ENCODE data around the gene RDH13. TPM values are rescaled to one million over a fixed set of nuclear protein-coding genes. Genes with fewer than 3 reads are reported as not detected.

The RDH13 gene
- polyA plus RNA-seq, 1 of the 3 experiments (the other 2 are of a cell fraction), result 9.6 TPM

GRCh38 chr19:55079400-55080038, 16.6 kb upstream of the RDH13 start:
- Histone ChIP-seq H3K9me2 (no peaks in the 10 kb centered on the region), H3F3A (replicated peaks; ENCODE audit: insufficient read depth) (peaks cover 7% of the 10 kb centered on the region), H4K20me1 (ENCODE audit: insufficient read depth) (no peaks in the 10 kb centered on the region), H3K27me3 (ENCODE audit: insufficient read depth) (no peaks in the 10 kb centered on the region), H3K9ac (no peak overlapping the region), H3K79me2 (ENCODE audit: insufficient read depth) (no peaks in the 10 kb centered on the region), H3K4me2 (peak overlapping the region; percentile 89; the same call in 1 of the 2 replicates), H3K4me1 (ENCODE audit: control insufficient read depth in 1 of 2, insufficient read depth in 2 of 2, low read depth in 1 of 2, low read length in 1 of 2) (peaks cover 4 to 21% of the 10 kb centered on the region in 2 experiments; a peak in 2 of 4 replicates), H2AFZ (ENCODE audit: low read depth) (no peak overlapping the region), H3K9me3 (no peaks in the 10 kb centered on the region), H3K4me3 (ENCODE audit: low read depth in 2 of 2, low read length in 1 of 2) (peak overlapping the region in 1 of 2 experiments; percentile 68; a peak in 3 of 4 replicates), H3K36me3 (replicated peaks in 1 of 2; ENCODE audit: control insufficient read depth in 1 of 2, insufficient read depth in 2 of 2, low read length in 1 of 2) (no peaks in the 10 kb centered on the region), H3K27ac (ENCODE audit: low read depth in 2 of 2, low read length in 1 of 2) (no peak overlapping the region; a peak in 1 of 4 replicates)
- DNase-seq, result no peak
- ChIA-PET POLR2A (no interaction called here), CTCF (interaction anchor here (1.0 to 1.8 kb wide), 2 partner anchors 10 to 11 kb away, joined by 4 to 5 read pairs; no protein-coding TSS in a partner anchor)
- 69% methylated on average over 8 of the region's 19 CpGs for WGBS (ENCODE audit: low lambda C conversion rate)
- TF ChIP-seq, protein P1, sequence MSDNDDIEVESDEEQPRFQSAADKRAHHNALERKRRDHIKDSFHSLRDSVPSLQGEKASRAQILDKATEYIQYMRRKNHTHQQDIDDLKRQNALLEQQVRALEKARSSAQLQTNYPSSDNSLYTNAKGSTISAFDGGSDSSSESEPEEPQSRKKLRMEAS (IDR thresholded peaks at IDR 0.05; ENCODE audit: low read depth), result no peak
- no peak for TF ChIP-seq MEF2A (IDR thresholded peaks at IDR 0.05; ENCODE audit: borderline replicate concordance, low read depth)
- no peak for TF ChIP-seq RAD21 (IDR thresholded peaks at IDR 0.05; ENCODE audit: low read length)
- no peak for TF ChIP-seq GABPA (IDR thresholded peaks at IDR 0.05; ENCODE audit: low read depth)

- Histone ChIP-seq H2AFZ (ENCODE audit: low read depth) (no peak overlapping the region), H4K20me1 (ENCODE audit: insufficient read depth) (no peaks in the 10 kb centered on the region), H3K9ac (no peak overlapping the region), H3K79me2 (ENCODE audit: insufficient read depth) (no peaks in the 10 kb centered on the region), H3K4me3 (ENCODE audit: low read depth in 2 of 2, low read length in 1 of 2) (no peak overlapping the region), H3K27ac (ENCODE audit: low read depth in 2 of 2, low read length in 1 of 2) (no peak overlapping the region), H3K9me2 (no peaks in the 10 kb centered on the region), H3K36me3 (replicated peaks in 1 of 2; ENCODE audit: control insufficient read depth in 1 of 2, insufficient read depth in 2 of 2, low read length in 1 of 2) (no peaks in the 10 kb centered on the region), H3K4me2 (no peak overlapping the region), H3K9me3 (no peaks in the 10 kb centered on the region), H3K27me3 (ENCODE audit: insufficient read depth) (no peaks in the 10 kb centered on the region), H3K4me1 (ENCODE audit: control insufficient read depth in 1 of 2, insufficient read depth in 2 of 2, low read depth in 1 of 2, low read length in 1 of 2) (peaks cover 4 to 21% of the 10 kb centered on the region in 2 experiments; a peak in 2 of 4 replicates), H3F3A (replicated peaks; ENCODE audit: insufficient read depth) (peaks cover 6% of the 10 kb centered on the region)
- CTCF ChIA-PET, result interaction anchor here (1.8 kb wide), 1 partner anchor 10 kb away, joined by 5 read pairs; no protein-coding TSS in a partner anchor
- POLR2A ChIA-PET, result no interaction called here
- DNase-seq, result no peak
- WGBS (ENCODE audit: low lambda C conversion rate), result 77% methylated on average over 5 of the region's 5 CpGs
- TF ChIP-seq ELF1 (IDR thresholded peaks at IDR 0.05) (no peak), JUND (IDR thresholded peaks at IDR 0.05) (no peak), NFIC (IDR thresholded peaks at IDR 0.05; ENCODE audit: borderline replicate concordance) (no peak), FOXM1 (IDR thresholded peaks at IDR 0.05; ENCODE audit: low read depth) (no peak), IRF3 (IDR thresholded peaks at IDR 0.05; ENCODE audit: low read depth, low read length) (no peak), YY1 (IDR thresholded peaks at IDR 0.05; ENCODE audit: low read depth) (no peak), TAF1 (IDR thresholded peaks at IDR 0.05; ENCODE audit: borderline replicate concordance, low read depth, low read length) (no peak), EZH2phosphoT487 (IDR thresholded peaks at IDR 0.05; ENCODE audit: borderline replicate concordance, low read depth) (no peak), TEAD4 (IDR thresholded peaks at IDR 0.05; ENCODE audit: borderline replicate concordance, insufficient read depth) (no peak), USF1 (IDR thresholded peaks at IDR 0.05; ENCODE audit: borderline replicate concordance, low read depth) (no peak), MXI1 (IDR thresholded peaks at IDR 0.05; ENCODE audit: low read depth, low read length) (no peak), REST (IDR thresholded peaks at IDR 0.05; ENCODE audit: low read depth, low read length) (no peak), NRF1 (IDR thresholded peaks at IDR 0.05; ENCODE audit: low read depth, low read length) (no peak), FOSL2 (IDR thresholded peaks at IDR 0.05; ENCODE audit: borderline replicate concordance, low read depth) (no peak)
- TF ChIP-seq, protein P1 (IDR thresholded peaks at IDR 0.05; ENCODE audit: low read depth), result no peak
- TF ChIP-seq, protein P2, sequence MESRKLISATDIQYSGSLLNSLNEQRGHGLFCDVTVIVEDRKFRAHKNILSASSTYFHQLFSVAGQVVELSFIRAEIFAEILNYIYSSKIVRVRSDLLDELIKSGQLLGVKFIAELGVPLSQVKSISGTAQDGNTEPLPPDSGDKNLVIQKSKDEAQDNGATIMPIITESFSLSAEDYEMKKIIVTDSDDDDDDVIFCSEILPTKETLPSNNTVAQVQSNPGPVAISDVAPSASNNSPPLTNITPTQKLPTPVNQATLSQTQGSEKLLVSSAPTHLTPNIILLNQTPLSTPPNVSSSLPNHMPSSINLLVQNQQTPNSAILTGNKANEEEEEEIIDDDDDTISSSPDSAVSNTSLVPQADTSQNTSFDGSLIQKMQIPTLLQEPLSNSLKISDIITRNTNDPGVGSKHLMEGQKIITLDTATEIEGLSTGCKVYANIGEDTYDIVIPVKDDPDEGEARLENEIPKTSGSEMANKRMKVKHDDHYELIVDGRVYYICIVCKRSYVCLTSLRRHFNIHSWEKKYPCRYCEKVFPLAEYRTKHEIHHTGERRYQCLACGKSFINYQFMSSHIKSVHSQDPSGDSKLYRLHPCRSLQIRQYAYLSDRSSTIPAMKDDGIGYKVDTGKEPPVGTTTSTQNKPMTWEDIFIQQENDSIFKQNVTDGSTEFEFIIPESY (IDR thresholded peaks at IDR 0.05; ENCODE audit: borderline replicate concordance, low read depth), result no peak
These were observed 16.0 kb upstream of the RDH13 start for GRCh38 chr19:55078996-55079395.
